Keratinocyte (primary cell): Measurements from ENCODE around the gene ZNF680. TPM values are rescaled to one million over a fixed set of nuclear protein-coding genes. Genes with fewer than 3 reads are reported as not detected.

ENCODE experiments used
- DNase-seq: peaks from one replicate; pipeline ENCODE4 v3.0.0-alpha.2; 2011; ENCODE audit warnings: low read depth, missing footprints, low spot score
- FAIRE-seq: peaks from 2 replicates; lab custom pipeline; 2011; peaks lifted over from hg19 to GRCh38; lab: Jason Lieb, UNC
- H2AFZ ChIP-seq: 2 replicates; pipeline ENCODE4 v1.6.0; 2012; ENCODE audit warnings: low read length, control low read depth, inconsistent platforms; ENCODE audit not compliant: control insufficient read depth
- H3K27ac ChIP-seq: 2 replicates; pipeline ENCODE4 v1.5.1; 2011; ENCODE audit warnings: low read length; ENCODE audit not compliant: control insufficient read depth, insufficient read depth
- H3K27me3 ChIP-seq: 3 replicates; pipeline ENCODE4 v1.6.0; 2011; ENCODE audit warnings: low read length; ENCODE audit not compliant: control insufficient read depth, insufficient read depth; ENCODE audit errors: extremely low read depth
- H3K36me3 ChIP-seq, 2 experiments: 2 replicates in 1 of 2; 3 replicates in 1 of 2; pipeline ENCODE4 v1.5.1; 2011; ENCODE audit warnings: low read length in 2 of 2, mild to moderate bottlenecking in 1 of 2; ENCODE audit not compliant: control insufficient read depth in 2 of 2, insufficient read depth in 2 of 2; ENCODE audit errors: extremely low read depth in 1 of 2
- H3K4me1 ChIP-seq: 3 replicates; pipeline ENCODE4 v1.5.1; 2011; ENCODE audit warnings: low read length; ENCODE audit not compliant: control insufficient read depth, insufficient read depth; ENCODE audit errors: extremely low read depth
- H3K4me2 ChIP-seq: 3 replicates; pipeline ENCODE4 v1.6.0; 2011; ENCODE audit warnings: low read depth, low read length; ENCODE audit not compliant: control insufficient read depth, insufficient read depth; ENCODE audit errors: extremely low read depth
- H3K4me3 ChIP-seq, 3 experiments: fragments of 200-600 bp in 1 of 3; sonication (generic) in 1 of 3; 2 replicates in 2 of 3; 3 replicates in 1 of 3; pipeline ENCODE4 v1.5.1; 2011 to 2016; ENCODE audit warnings: low read length in 3 of 3, mild to moderate bottlenecking in 3 of 3, control low read depth in 2 of 3, inconsistent platforms in 1 of 3, low read depth in 1 of 3, mixed read lengths in 1 of 3, mixed run types in 1 of 3, moderate library complexity in 1 of 3; ENCODE audit not compliant: control insufficient read depth in 2 of 3, insufficient read depth in 2 of 3; ENCODE audit errors: extremely low read depth in 1 of 3
- H3K79me2 ChIP-seq: 2 replicates; pipeline ENCODE4 v1.6.0; 2012; ENCODE audit warnings: low read length; ENCODE audit not compliant: control insufficient read depth, insufficient read depth
- H3K9ac ChIP-seq: 3 replicates; pipeline ENCODE4 v1.6.0; 2011; ENCODE audit warnings: low read length; ENCODE audit not compliant: control insufficient read depth, insufficient read depth; ENCODE audit errors: extremely low read depth
- H3K9me1 ChIP-seq: 3 replicates; pipeline ENCODE4 v1.6.0; 2011; ENCODE audit warnings: low read length; ENCODE audit not compliant: control insufficient read depth, insufficient read depth; ENCODE audit errors: extremely low read depth
- H3K9me3 ChIP-seq: 2 replicates; pipeline ENCODE4 v1.5.1; 2012; ENCODE audit warnings: low read depth, low read length; ENCODE audit not compliant: control insufficient read depth
- H4K20me1 ChIP-seq: 3 replicates; pipeline ENCODE4 v1.6.0; 2011; ENCODE audit warnings: low read length; ENCODE audit not compliant: control insufficient read depth, insufficient read depth; ENCODE audit errors: extremely low read depth
- EZH2 ChIP-seq: IDR thresholded peaks from one replicate; pipeline ENCODE4 v1.6.1; 2012; ENCODE audit warnings: inconsistent platforms, mild to moderate bottlenecking, low read length, moderate library complexity
- dilution Hi-C: fragments of 300-500 bp; cut with MboI; formaldehyde crosslinking; loops from one replicate; pipeline ENCODE4 v1.7.0; 2020; ENCODE audit warnings: low sequenced_read_pairs; ENCODE audit not compliant: extremely low pct_ligation_motif_present
- polyA plus RNA-seq, 5 experiments: library from polyadenylated mRNA; depleted of rRNA in 3 of 5; stranded (reverse) in 3 of 5; stranded (forward) in 1 of 5; unstranded in 1 of 5; fragments of >200 nt; gene quantifications; 1 replicate in 1 of 5; 2 replicates in 3 of 5; 3 replicates in 1 of 5; pipeline versions ENCODE4 v1.2.1 to v1.2.3, GENCODE V29; 2011 to 2012; ENCODE audit warnings: missing spikeins in 2 of 5, low read depth in 1 of 5, low replicate concordance in 1 of 5
- TF ChIP-seq, protein P1 (sequence below), 3 experiments: IDR thresholded peaks in 1 of 3; conservative IDR thresholded peaks in 1 of 3; optimal IDR thresholded peaks in 1 of 3; 2 replicates in 2 of 3; 3 replicates in 1 of 3; pipeline versions ENCODE3 to v1.5.1; 2011; ENCODE audit warnings: low read length in 3 of 3, mild to moderate bottlenecking in 3 of 3, moderate library complexity in 2 of 3, control low read depth in 1 of 3, inconsistent platforms in 1 of 3; ENCODE audit not compliant: insufficient read depth in 2 of 3; ENCODE audit errors: extremely low read depth in 1 of 3

Gene ZNF680
- polyA plus RNA-seq, 1 donor (not counting 4 experiments of a cell fraction or from before 2014, with no cell fraction given), result 4.5 TPM

DNA sequence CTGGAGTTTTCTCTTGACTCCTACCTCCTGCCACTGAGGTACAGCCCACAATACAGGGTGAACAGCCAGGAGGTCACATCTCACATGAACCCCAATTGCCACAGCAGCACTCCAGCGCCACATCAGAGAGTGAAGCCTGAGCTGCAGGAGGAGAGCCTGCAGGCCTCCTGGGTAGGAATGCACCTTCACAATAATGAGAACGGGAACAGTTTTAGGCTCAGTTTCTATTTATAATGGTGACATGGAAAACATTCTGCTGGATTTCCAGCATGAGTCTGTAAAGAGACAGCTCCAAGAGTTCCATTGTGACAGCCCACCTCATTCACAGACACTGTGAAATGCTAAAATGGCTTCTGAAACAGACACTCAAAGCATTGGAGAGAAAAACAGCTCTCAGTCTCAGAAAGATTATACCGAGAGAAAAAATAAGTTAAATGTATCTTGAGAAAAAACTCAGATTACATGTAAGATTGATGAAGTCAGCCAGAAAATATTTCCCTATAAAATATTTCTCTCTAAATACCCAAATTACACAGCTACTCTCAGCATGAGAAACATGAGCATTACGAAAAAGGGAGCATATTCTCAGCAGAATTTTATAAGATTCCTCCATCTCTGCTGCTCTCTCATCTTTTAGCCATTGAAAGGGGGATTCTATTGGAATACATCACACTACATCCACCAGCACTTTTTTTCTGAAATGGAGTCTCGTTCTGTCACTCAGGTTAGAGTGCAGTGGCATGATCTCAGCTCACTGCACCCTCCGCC, 11.3 kb downstream of the ZNF680 start:
- Histone ChIP-seq H3K9me3 (no peaks in the 10 kb centered on the region), H3K4me1 (no peaks in the 10 kb centered on the region), H3K4me3 (no peak overlapping the region), H3K79me2 (peaks cover 39% of the 10 kb centered on the region), H3K36me3 (peaks cover 0 to 1% of the 10 kb centered on the region in 2 experiments), H3K27me3 (no peaks in the 10 kb centered on the region), H4K20me1 (no peaks in the 10 kb centered on the region), H3K9ac (no peak overlapping the region), H3K27ac (no peak overlapping the region), H3K4me2 (no peak overlapping the region), H2AFZ (no peak overlapping the region), H3K9me1 (no peaks in the 10 kb centered on the region)
- DNase-seq (no peak), FAIRE-seq (no peak)
- dilution Hi-C loops, result no loop called here
- TF ChIP-seq, protein P1, sequence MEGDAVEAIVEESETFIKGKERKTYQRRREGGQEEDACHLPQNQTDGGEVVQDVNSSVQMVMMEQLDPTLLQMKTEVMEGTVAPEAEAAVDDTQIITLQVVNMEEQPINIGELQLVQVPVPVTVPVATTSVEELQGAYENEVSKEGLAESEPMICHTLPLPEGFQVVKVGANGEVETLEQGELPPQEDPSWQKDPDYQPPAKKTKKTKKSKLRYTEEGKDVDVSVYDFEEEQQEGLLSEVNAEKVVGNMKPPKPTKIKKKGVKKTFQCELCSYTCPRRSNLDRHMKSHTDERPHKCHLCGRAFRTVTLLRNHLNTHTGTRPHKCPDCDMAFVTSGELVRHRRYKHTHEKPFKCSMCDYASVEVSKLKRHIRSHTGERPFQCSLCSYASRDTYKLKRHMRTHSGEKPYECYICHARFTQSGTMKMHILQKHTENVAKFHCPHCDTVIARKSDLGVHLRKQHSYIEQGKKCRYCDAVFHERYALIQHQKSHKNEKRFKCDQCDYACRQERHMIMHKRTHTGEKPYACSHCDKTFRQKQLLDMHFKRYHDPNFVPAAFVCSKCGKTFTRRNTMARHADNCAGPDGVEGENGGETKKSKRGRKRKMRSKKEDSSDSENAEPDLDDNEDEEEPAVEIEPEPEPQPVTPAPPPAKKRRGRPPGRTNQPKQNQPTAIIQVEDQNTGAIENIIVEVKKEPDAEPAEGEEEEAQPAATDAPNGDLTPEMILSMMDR (optimal IDR thresholded peaks at IDR 0.05 in 1 of 3, IDR thresholded peaks at IDR 0.05 in 1 of 3, conservative IDR thresholded peaks at IDR 0.05 in 1 of 3; ENCODE audit: extremely low read depth in 1 of 3, insufficient read depth in 2 of 3, low read length in 3 of 3), result no peak
- no peak for TF ChIP-seq EZH2

DNA sequence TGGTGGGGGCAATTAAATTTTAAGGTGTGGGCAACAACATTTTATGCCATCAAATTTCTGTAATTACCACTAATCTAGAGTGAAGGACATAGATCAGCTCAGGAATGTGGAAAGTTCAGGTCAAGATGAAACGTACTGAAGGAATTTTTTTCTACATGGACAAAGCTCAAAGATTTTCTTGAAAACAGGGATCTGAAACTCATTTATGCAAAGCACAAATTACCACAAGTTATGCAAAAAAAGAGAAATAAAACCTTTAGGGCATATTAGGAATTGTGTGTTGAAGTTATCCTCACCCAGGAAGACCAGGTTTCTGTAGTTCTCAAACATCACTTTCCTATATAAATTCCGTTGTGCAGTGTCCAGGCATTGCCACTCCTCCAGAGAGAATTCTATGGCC, 18.9 kb downstream of the ZNF680 start:
- no peaks in the 10 kb centered on the region for H3K4me1 ChIP-seq
- DNase-seq, result no peak
- peaks cover 0 to 7% of the 10 kb centered on the region in 2 experiments for H3K36me3 ChIP-seq
- no peaks in the 10 kb centered on the region for H4K20me1 ChIP-seq
- no peak overlapping the region for H3K4me3 ChIP-seq
- no peak overlapping the region for H3K4me2 ChIP-seq
- H2AFZ ChIP-seq, result no peak overlapping the region
- H3K27ac ChIP-seq, result no peak overlapping the region
- no peaks in the 10 kb centered on the region for H3K9me1 ChIP-seq
- H3K9ac ChIP-seq, result no peak overlapping the region
- dilution Hi-C loops, result no loop called here
- peaks cover 10% of the 10 kb centered on the region for H3K79me2 ChIP-seq
- H3K27me3 ChIP-seq, result no peaks in the 10 kb centered on the region
- TF ChIP-seq EZH2, result no peak
- TF ChIP-seq, protein P1 (optimal IDR thresholded peaks at IDR 0.05 in 1 of 3, IDR thresholded peaks at IDR 0.05 in 1 of 3, conservative IDR thresholded peaks at IDR 0.05 in 1 of 3; ENCODE audit: extremely low read depth in 1 of 3, insufficient read depth in 2 of 3, low read length in 3 of 3), result no peak
- FAIRE-seq, result no peak
- H3K9me3 ChIP-seq, result peaks cover 2% of the 10 kb centered on the region
